K562 (cell line): ENCODE results near the gene TACR2. TPM values are rescaled to one million over a fixed set of nuclear protein-coding genes. Genes with fewer than 3 reads are reported as not detected.
A peak's percentile ranks its signal among the peaks of the same experiment; 100 is the strongest.

Experiments used
- ASH1L ChIP-seq: fragments of 450-650 bp; IDR thresholded peaks from 2 replicates; pipeline ENCODE4 v1.6.1; 2018; ENCODE audit warnings: borderline replicate concordance, mild to moderate bottlenecking, low read depth; ENCODE audit not compliant: partially characterized antibody
- BACH1 ChIP-seq: fragments of 200-800 bp; sonication (Bioruptor generic); IDR thresholded peaks from 2 replicates; pipeline ENCODE4 v1.6.1; 2016; ENCODE audit warnings: missing genetic modification characterization, missing compliant biosample characterization
- GATAD2A ChIP-seq: fragments of 450-650 bp; IDR thresholded peaks from 2 replicates; pipeline ENCODE4 v1.6.1; 2017
- JUNB ChIP-seq: fragments of 450-650 bp; formaldehyde crosslinking; conservative IDR thresholded peaks from 2 replicates; pipeline ENCODE4 v1.4.0; 2020; ENCODE audit warnings: mild to moderate bottlenecking
- KDM5B ChIP-seq: fragments of 200-600 bp; sonication (generic); IDR thresholded peaks from 2 replicates; pipeline ENCODE4 v1.6.1; 2012; ENCODE audit warnings: low read depth, mild to moderate bottlenecking, moderate library complexity, low read length, control low read depth, inconsistent platforms; ENCODE audit not compliant: insufficient replicate concordance
- L3MBTL2 ChIP-seq: fragments of 450-650 bp; IDR thresholded peaks from 2 replicates; pipeline ENCODE4 v1.6.1; 2016; ENCODE audit warnings: mild to moderate bottlenecking, moderate library complexity
- RBFOX2 ChIP-seq: fragments of 200-400 bp; formaldehyde crosslinking; IDR thresholded peaks from 2 replicates; pipeline ENCODE4 v1.6.1; 2017; ENCODE audit warnings: low read depth, mild to moderate bottlenecking, low read length, moderate library complexity
- SIN3A ChIP-seq, 2 experiments: fragments of 150-350 bp in 1 of 2; IDR thresholded peaks; 2 replicates each; pipeline ENCODE4 v1.6.1; 2011 to 2016; ENCODE audit warnings: borderline replicate concordance in 2 of 2, low read depth in 2 of 2, low read length in 2 of 2, mild to moderate bottlenecking in 2 of 2, moderate library complexity in 2 of 2; ENCODE audit not compliant: control insufficient read depth in 1 of 2
- SMARCB1 ChIP-seq: IDR thresholded peaks from 2 replicates; pipeline ENCODE4 v1.6.1; 2011; ENCODE audit warnings: improper control_type of control experiment, low read depth; ENCODE audit not compliant: insufficient read length
- ZBED1 ChIP-seq: IDR thresholded peaks from 2 replicates; pipeline ENCODE4 v1.6.1; 2014
- ZFPM2 ChIP-seq: fragments of 250-450 bp; sonication (Bioruptor Pico); IDR thresholded peaks from 2 replicates; pipeline ENCODE4 v1.5.1; 2022; ENCODE audit warnings: mild to moderate bottlenecking
- ZNF764 ChIP-seq: fragments of 250-450 bp; sonication (Bioruptor Pico); IDR thresholded peaks from 2 replicates; pipeline ENCODE4 v1.4.0; 2020; ENCODE audit warnings: low read depth, mild to moderate bottlenecking, moderate library complexity
- polyA plus RNA-seq, 8 experiments: library from polyadenylated mRNA; depleted of rRNA in 4 of 8; stranded (reverse) in 5 of 8; unstranded in 3 of 8; fragments of >200 nt; fragmentation: Nextera tagmentation in 2 of 8; fragmentation: Illumina TruSeq in 1 of 8; extraction: Ambion mirVana in 2 of 8; extraction: Trizol in 1 of 8; gene quantifications; 2 replicates each; pipeline versions ENCODE4 v1.2.1 to v1.2.3, GENCODE V29; 2011 to 2014; ENCODE audit warnings: inconsistent platforms in 1 of 8, missing spikeins in 1 of 8
- total RNA-seq, 7 experiments: library from RNA; depleted of rRNA in 6 of 7; stranded (reverse); fragments of >200 nt in 6 of 7; fragmentation: Illumina TruSeq in 2 of 7; extraction: Trizol in 2 of 7; gene quantifications; 2 replicates each; pipeline versions ENCODE4 v1.2.1 to v1.2.3, GENCODE V29; 2011 to 2021; ENCODE audit warnings: low replicate concordance in 1 of 7
- TF ChIP-seq, protein P1 (sequence below): fragments of 450-650 bp; IDR thresholded peaks from 2 replicates; pipeline ENCODE4 v1.6.1; 2016; ENCODE audit warnings: antibody characterized with exemption
- TF ChIP-seq, protein P2 (sequence below): IDR thresholded peaks from 2 replicates; pipeline ENCODE4 v1.6.1; 2011; ENCODE audit not compliant: insufficient read length; ENCODE audit errors: extremely low read depth
- TF ChIP-seq, protein P3 (sequence below): fragments of 200-800 bp; sonication (Bioruptor generic); IDR thresholded peaks from 2 replicates; pipeline ENCODE4 v1.6.1; 2016; ENCODE audit warnings: missing genetic modification characterization, missing compliant biosample characterization
- TF ChIP-seq, protein P4 (sequence below): fragments of 450-650 bp; formaldehyde crosslinking; IDR thresholded peaks from 2 replicates; pipeline ENCODE4 v1.4.0; 2022; ENCODE audit warnings: missing genetic modification characterization
- TF ChIP-seq, protein P5 (sequence below): fragments of 250-450 bp; sonication (Bioruptor Pico); IDR thresholded peaks from 2 replicates; pipeline ENCODE4 v1.5.0; 2020; ENCODE audit warnings: mild to moderate bottlenecking, borderline replicate concordance

Gene TACR2
- total and polyA plus RNA-seq, 9 of the 15 experiments (the other 6 are each of a cell fraction or from before 2014, with no cell fraction given) = not detected

DNA sequence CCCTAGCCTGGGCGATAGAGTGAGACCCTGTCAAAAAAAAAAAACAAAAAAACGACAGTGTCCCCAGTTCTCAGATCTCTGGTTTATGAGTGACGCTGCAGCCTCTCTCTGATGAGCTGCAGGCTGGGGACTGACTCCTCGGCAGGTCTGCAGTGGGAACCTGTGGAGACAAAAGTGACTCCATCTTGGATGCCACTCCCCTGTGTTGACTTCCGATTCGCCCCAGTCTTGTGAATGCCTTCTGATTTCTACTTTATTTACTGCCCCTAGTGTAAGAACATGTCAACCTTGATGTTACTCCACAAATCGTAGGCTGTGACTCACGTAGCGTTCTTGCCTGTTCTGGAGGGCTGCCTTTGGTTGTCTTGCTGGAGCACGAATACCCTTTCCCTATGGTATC lies 6.2 kb downstream of the TACR2 start (continued):
- TF ChIP-seq RBFOX2 = no peak
- TF ChIP-seq SIN3A (IDR thresholded peaks at IDR 0.05; ENCODE audit: borderline replicate concordance in 2 of 2, control insufficient read depth in 1 of 2, low read depth in 2 of 2, low read length in 2 of 2) = no peak
- peak; percentile 78; the same call in 1 of the 2 replicates for TF ChIP-seq BACH1 (tag)
- no peak for TF ChIP-seq KDM5B
- TF ChIP-seq, protein P1, sequence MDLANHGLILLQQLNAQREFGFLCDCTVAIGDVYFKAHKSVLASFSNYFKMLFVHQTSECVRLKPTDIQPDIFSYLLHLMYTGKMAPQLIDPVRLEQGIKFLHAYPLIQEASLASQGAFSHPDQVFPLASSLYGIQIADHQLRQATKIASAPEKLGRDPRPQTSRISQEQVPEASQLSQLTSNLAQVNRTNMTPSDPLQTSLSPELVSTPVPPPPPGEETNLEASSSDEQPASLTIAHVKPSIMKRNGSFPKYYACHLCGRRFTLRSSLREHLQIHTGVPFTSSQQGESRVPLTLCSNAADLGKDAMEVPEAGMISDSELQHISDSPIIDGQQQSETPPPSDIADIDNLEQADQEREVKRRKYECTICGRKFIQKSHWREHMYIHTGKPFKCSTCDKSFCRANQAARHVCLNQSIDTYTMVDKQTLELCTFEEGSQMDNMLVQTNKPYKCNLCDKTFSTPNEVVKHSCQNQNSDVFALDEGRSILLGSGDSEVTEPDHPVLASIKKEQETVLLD = no peak
- TF ChIP-seq, protein P2, sequence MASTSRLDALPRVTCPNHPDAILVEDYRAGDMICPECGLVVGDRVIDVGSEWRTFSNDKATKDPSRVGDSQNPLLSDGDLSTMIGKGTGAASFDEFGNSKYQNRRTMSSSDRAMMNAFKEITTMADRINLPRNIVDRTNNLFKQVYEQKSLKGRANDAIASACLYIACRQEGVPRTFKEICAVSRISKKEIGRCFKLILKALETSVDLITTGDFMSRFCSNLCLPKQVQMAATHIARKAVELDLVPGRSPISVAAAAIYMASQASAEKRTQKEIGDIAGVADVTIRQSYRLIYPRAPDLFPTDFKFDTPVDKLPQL = no peak
- no peak for TF ChIP-seq ASH1L
- no peak for TF ChIP-seq ZNF764 (CRISPR knock-in tag)
- TF ChIP-seq ZFPM2 (CRISPR knock-in tag) = no peak
- no peak for TF ChIP-seq SMARCB1
- no peak for TF ChIP-seq ZBED1
- TF ChIP-seq, protein P3, sequence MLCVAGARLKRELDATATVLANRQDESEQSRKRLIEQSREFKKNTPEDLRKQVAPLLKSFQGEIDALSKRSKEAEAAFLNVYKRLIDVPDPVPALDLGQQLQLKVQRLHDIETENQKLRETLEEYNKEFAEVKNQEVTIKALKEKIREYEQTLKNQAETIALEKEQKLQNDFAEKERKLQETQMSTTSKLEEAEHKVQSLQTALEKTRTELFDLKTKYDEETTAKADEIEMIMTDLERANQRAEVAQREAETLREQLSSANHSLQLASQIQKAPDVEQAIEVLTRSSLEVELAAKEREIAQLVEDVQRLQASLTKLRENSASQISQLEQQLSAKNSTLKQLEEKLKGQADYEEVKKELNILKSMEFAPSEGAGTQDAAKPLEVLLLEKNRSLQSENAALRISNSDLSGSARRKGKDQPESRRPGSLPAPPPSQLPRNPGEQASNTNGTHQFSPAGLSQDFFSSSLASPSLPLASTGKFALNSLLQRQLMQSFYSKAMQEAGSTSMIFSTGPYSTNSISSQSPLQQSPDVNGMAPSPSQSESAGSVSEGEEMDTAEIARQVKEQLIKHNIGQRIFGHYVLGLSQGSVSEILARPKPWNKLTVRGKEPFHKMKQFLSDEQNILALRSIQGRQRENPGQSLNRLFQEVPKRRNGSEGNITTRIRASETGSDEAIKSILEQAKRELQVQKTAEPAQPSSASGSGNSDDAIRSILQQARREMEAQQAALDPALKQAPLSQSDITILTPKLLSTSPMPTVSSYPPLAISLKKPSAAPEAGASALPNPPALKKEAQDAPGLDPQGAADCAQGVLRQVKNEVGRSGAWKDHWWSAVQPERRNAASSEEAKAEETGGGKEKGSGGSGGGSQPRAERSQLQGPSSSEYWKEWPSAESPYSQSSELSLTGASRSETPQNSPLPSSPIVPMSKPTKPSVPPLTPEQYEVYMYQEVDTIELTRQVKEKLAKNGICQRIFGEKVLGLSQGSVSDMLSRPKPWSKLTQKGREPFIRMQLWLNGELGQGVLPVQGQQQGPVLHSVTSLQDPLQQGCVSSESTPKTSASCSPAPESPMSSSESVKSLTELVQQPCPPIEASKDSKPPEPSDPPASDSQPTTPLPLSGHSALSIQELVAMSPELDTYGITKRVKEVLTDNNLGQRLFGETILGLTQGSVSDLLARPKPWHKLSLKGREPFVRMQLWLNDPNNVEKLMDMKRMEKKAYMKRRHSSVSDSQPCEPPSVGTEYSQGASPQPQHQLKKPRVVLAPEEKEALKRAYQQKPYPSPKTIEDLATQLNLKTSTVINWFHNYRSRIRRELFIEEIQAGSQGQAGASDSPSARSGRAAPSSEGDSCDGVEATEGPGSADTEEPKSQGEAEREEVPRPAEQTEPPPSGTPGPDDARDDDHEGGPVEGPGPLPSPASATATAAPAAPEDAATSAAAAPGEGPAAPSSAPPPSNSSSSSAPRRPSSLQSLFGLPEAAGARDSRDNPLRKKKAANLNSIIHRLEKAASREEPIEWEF (CRISPR knock-in tag) = no peak
- no peak for TF ChIP-seq L3MBTL2
- TF ChIP-seq, protein P4, sequence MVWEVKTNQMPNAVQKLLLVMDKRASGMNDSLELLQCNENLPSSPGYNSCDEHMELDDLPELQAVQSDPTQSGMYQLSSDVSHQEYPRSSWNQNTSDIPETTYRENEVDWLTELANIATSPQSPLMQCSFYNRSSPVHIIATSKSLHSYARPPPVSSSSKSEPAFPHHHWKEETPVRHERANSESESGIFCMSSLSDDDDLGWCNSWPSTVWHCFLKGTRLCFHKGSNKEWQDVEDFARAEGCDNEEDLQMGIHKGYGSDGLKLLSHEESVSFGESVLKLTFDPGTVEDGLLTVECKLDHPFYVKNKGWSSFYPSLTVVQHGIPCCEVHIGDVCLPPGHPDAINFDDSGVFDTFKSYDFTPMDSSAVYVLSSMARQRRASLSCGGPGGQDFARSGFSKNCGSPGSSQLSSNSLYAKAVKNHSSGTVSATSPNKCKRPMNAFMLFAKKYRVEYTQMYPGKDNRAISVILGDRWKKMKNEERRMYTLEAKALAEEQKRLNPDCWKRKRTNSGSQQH = no peak
- no peak for TF ChIP-seq GATAD2A
- TF ChIP-seq JUNB (CRISPR knock-in tag) = no peak
- TF ChIP-seq, protein P5, sequence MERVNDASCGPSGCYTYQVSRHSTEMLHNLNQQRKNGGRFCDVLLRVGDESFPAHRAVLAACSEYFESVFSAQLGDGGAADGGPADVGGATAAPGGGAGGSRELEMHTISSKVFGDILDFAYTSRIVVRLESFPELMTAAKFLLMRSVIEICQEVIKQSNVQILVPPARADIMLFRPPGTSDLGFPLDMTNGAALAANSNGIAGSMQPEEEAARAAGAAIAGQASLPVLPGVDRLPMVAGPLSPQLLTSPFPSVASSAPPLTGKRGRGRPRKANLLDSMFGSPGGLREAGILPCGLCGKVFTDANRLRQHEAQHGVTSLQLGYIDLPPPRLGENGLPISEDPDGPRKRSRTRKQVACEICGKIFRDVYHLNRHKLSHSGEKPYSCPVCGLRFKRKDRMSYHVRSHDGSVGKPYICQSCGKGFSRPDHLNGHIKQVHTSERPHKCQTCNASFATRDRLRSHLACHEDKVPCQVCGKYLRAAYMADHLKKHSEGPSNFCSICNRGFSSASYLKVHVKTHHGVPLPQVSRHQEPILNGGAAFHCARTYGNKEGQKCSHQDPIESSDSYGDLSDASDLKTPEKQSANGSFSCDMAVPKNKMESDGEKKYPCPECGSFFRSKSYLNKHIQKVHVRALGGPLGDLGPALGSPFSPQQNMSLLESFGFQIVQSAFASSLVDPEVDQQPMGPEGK = no peak
